AG20443 (cell line): ENCODE results near the gene C5orf58.

Experiments
- DNase-seq: peaks from one replicate; pipeline ENCODE4 v3.0.0; 2012; ENCODE audit warnings: low spot score, mixed read lengths

The C5orf58 gene

DNA sequence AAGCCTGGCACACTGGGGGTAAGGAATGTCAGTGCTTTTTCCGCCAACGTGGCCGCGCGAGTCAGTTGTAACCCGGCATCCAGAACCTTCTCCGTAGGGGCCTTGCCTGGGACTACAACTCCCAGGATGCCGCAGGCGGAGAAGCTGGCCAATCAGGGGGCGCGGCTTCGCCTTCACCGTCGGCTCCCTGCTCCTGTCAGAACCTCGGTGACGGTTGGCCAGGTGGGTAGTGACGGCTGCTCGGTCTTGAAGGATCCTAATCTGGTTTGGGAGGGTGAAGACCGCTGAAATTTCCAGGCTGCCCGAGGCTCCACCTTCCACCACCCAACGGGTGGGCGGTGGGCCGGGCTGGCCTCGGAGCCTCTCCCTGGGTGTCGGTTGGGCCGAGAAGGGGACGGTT is at the start of gene C5orf58:
Gene C5orf58 (plus strand): TSS at position 200 of the 400 bp plus-strand sequence. CDS start 1,992 bp downstream, outside the sequence.
- no peak for DNase-seq

DNA sequence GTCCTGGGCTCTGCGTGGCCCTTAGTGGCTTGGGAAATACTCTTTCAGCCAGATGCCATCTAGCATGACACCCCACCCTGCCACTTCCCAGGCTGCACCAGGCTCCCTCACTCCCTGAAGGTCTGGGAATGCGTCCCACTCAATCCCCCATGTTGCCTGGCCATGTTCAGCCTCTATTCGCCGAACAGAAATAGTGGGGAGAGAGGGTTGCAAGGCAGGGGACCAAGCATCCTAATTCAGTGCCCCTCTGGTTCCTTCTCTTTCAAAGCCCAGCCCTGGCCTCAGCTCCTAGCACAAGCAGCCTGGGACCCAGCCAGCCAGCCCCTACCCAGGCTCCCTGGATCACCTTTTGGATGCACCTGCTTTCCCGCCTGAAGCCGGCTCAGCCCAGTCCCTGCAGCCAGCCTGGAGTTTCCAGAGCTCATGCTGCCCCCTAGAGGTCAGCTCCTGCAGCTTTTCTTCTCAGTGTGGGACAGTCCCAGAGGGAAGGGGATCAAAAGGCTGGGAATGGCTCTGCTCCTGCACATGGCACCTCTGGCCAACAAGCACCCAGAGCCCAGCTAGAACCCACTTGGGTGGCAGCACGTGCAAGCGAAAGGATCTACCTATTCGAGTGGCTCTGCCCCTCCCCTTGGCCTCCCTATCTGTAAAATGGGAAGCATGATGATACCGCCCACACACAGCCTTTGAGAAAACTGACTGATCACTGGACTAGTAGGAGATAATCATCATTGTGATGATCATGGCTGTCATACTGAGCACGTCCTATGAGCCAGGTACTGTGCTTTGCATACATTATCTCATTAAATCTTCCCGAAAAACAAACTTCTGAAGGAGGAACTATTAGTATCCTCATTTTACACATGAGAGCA is 48.7 kb upstream of the C5orf58 start:
- peak; percentile 80 for DNase-seq

DNA sequence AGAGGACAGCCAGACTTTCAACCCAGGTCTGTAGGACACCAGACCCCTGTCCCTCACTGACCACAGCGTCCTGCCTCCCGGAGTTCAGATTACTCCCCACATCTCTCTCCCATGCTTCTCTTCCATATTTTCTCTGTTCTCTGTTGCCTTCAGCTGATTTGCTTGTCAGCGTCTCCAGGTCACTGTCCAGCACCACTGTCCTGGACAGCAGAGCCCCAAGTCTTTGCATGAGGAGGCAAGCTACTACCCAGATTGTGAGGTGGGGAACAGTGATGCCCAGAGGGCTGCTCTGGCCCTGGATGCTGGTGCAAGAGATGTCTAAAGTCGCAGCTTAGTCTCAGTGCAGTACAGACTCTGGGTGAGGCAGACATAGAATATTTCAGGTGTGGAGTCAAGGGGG is 48.0 kb upstream of the C5orf58 start:
- no peak for DNase-seq

- DNase-seq = no peak
Measured at GRCh38 chr5:170186156-170186555, 46.6 kb upstream of the C5orf58 start.

- no peak for DNase-seq
Measured at GRCh38 chr5:170186856-170187255, 45.9 kb upstream of the C5orf58 start.

GRCh38 chr5:170190436-170191134 is 42.2 kb upstream of the C5orf58 start:
- DNase-seq = no peak

DNA sequence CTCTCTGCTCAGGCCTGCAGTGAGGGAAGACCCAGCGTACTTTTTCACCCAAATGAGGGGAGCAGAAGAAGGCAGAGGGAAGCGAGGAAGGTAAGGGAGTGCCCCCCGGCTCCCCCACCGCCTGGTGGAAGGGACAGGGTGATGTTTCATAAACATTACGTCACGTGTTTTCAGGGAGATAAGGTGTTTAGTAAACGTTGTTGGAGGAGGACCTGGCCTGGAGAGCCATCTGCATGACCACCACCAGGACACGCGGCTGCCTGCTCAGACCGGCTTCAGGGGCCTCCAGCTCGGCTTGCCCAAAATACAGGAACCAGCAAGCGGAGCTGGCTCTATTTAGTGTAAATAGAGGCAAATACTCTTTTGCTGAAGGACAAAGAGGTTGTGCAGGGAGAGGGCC is 40.0 kb upstream of the C5orf58 start:
- DNase-seq = no peak

GRCh38 chr5:170195961-170196360 is 36.8 kb upstream of the C5orf58 start:
- no peak for DNase-seq

DNA sequence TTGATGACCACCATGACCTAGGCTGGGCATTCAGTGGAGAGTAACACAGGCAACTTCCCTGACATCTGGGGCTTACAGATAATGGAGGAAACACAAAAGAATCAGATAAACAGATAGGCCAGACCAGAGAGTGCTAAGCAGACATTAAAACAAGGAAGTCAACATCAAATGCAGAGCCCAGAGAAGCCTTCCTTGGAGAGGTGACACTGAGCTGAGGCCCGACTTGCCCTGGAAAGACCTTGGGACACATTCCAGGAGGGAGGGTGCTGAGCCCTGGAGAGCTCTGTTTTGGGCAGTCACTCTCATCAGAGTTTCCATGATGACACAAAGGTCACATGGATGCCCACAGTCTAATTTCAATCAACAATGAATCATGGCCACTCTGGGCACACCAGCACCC is 31.9 kb upstream of the C5orf58 start:
- DNase-seq = no peak

DNA sequence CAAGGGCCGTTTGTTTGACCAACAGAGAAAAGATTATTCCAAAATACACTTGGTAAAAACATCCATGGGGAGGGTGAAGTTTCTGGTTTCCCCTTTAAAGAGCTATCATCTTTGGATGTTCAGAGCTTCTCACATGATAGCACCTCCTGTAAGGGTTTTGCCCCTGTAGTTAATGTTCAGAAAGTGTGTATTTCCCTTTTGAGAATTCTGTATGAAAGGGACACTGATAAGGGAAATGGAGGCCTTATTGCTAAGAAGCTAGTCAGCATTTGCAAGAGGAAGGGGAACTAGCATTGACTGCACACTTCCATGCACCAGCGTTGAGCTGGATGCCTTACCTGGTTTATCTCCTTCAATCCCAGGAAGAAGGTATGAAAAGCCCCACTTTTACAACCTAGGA is 31.5 kb upstream of the C5orf58 start:
- no peak for DNase-seq

GRCh38 chr5:170202117-170202516 is 30.7 kb upstream of the C5orf58 start:
- DNase-seq = no peak

DNA sequence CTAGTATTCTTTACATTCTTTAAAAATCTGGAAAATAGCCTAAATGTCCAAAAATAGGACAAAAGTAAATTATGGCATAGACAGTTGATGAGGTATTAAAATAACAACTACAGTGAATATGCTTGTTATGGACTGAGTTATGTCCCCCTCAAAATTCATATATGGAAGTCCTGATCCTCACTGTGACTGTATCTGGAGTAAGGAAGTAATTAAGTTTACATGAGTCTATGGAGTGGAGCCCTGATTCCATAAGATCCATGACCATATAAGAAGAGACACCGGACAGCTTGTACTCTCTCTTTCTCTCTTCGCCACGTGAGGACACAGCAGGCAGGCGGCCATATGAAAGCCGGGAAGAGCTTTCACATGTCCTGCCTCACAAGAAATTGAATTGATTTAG is 28.6 kb upstream of the C5orf58 start:
- no peak for DNase-seq

GRCh38 chr5:170206216-170206615 is 26.6 kb upstream of the C5orf58 start:
- no peak for DNase-seq

- DNase-seq = no peak
Measured at GRCh38 chr5:170206958-170207357, 25.8 kb upstream of the C5orf58 start.

- DNase-seq = no peak
Measured at GRCh38 chr5:170211575-170212334, 21.0 kb upstream of the C5orf58 start.

- peak; percentile 62 for DNase-seq
Measured at GRCh38 chr5:170216257-170216864, 16.4 kb upstream of the C5orf58 start.

GRCh38 chr5:170217831-170218230 is 15.0 kb upstream of the C5orf58 start:
- no peak for DNase-seq

DNA sequence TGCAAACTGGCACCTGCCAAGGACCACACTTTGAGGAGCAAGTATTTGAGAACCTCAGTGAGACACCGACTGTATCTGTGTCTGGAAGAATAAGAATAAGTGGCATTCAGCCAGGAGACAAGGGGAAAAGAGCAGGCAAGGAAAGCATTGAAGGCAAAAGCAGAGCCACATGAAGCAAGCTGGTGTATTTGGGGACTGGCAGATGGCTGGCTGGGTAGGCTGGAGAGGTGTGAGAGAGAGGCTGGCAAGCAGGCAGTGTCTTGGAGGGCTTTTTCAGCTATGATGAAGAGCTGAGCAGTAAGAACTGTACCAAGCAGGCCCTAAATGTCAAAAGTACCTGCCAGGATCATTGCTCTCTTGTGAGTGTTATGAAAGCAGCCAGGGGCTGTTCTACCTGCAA is 14.1 kb upstream of the C5orf58 start:
- no peak for DNase-seq

- peak; percentile 67 for DNase-seq
Measured at GRCh38 chr5:170219615-170220014, 13.2 kb upstream of the C5orf58 start.

DNA sequence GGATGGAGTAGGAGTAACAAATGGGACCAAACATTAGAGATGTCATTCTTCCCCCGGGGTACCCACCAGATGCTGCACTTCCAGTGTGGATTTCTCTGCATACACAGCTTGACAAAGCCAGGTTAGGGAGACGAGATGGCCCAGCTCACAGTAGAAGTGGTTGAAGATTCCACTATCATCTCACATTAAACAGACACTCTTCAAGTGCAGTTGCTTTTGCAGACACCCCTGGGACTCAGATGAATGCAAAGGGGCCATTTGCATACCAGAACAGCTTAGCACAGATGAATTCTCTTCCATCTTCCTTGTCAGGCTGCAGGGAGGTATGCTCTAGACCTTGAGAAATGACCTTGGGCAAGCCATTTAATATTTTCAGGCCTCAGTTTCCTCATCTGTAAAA is 12.6 kb upstream of the C5orf58 start:
- no peak for DNase-seq

DNA sequence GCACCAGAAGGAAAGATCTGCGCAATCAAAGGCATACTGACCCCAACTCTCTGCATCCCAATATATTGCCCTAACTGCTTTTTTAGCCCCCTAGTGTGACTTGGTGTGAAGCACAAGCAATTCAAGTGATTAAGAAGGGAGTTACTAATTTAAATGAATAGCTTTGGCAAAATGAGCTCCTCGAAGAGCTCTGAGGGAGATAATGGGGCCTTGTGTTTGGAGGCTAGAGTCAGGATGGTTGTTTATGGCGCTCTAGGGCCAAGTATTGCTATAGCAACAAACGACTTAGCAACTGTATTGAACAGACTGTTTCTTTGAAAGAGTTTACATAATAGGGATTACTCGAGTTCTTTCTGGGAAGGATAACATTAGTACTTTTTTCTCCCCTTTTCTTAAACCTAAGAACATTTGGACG is 11.5 kb upstream of the C5orf58 start:
- no peak for DNase-seq

GRCh38 chr5:170223360-170223759 is 9.4 kb upstream of the C5orf58 start:
- DNase-seq = no peak
